Spinal cord (tissue), 10 donors: ENCODE measurements around the gene ASCL5. TPM values are rescaled to one million over a fixed set of nuclear protein-coding genes. Genes with fewer than 3 reads are reported as not detected.

Experiments used
- DNase-seq, 6 donors: peaks; one replicate each; pipeline versions ENCODE4 v3.0.0 to v3.0.0-alpha.2; 2013 to 2015; ENCODE audit warnings: low spot score in 6 of 6, low read depth in 4 of 6
- H3K27ac ChIP-seq: one replicate; pipeline ENCODE4 v1.5.1; 2013; ENCODE audit warnings: low read depth, low read length, control low read depth
- H3K27me3 ChIP-seq: one replicate; pipeline ENCODE4 v1.6.1; 2013; ENCODE audit warnings: low read length; ENCODE audit not compliant: control insufficient read depth, insufficient read depth
- H3K36me3 ChIP-seq: one replicate; pipeline ENCODE4 v1.6.1; 2013; ENCODE audit warnings: low read length; ENCODE audit not compliant: control insufficient read depth, insufficient read depth
- H3K4me1 ChIP-seq: one replicate; pipeline ENCODE4 v1.6.1; 2013; ENCODE audit warnings: low read length; ENCODE audit not compliant: control insufficient read depth, insufficient read depth
- H3K4me3 ChIP-seq: one replicate; pipeline ENCODE4 v1.5.1; 2013; ENCODE audit warnings: low read depth, low read length, control low read depth
- H3K9me3 ChIP-seq: one replicate; pipeline ENCODE4 v1.6.1; 2013; ENCODE audit warnings: low read length; ENCODE audit not compliant: control insufficient read depth, insufficient read depth
- WGBS: methylation state at CpG from one replicate; pipeline ENCODE4 v1.1.5; 2013; ENCODE audit warnings: missing lambda C conversion rate; ENCODE audit not compliant: insufficient coverage; 5-methylcytosine and 5-hydroxymethylcytosine counted together
- polyA plus RNA-seq, 2 donors: library from polyadenylated mRNA; unstranded; fragments of 120-200 nt; gene quantifications; one replicate each; pipeline ENCODE4 v1.2.1, GENCODE V29; 2013; ENCODE audit not compliant: insufficient read length in 2 of 2
- total RNA-seq, 2 donors: library from RNA; depleted of rRNA in 1 of 2; stranded (reverse); fragments of 120-200 nt in 1 of 2; fragments of >200 nt in 1 of 2; gene quantifications; one replicate each; pipeline versions ENCODE4 v1.2.3 to v1.2.4, GENCODE V29; 2013 to 2014
- donor health status: healthy.

The ASCL5 gene
- total and polyA plus RNA-seq, 4 donors, result 0.17 to 1.3 (median 0.95) TPM; not detected in 1

DNA sequence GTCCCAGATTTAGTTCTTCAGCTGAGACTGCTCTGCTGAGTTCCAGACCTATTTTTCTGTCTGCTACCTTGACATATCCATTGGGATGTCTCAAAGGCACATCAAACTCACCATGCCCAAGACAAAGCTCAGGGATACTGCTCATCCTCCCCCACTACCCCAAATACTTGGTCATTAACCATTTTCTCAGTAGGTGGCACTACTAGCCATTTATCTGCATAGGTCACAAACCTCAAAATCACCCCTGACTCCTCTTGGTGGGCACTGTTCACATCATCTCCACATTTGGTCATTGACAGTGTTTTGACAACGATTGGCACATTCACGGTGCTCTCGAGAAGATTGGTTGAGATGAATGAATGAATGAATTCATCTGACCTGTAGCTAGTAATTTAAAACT is 46.8 kb downstream of the ASCL5 start:
- no peak overlapping the region for H3K27ac ChIP-seq
- H3K4me1 ChIP-seq, result peaks cover 17% of the 10 kb centered on the region
- H3K36me3 ChIP-seq, result no peaks in the 10 kb centered on the region
- no CpG with 5 or more reads among the region's 3 CpGs for WGBS
- no peak overlapping the region for H3K4me3 ChIP-seq
- no peaks in the 10 kb centered on the region for H3K27me3 ChIP-seq
- no peaks in the 10 kb centered on the region for H3K9me3 ChIP-seq
- no peak for DNase-seq

DNA sequence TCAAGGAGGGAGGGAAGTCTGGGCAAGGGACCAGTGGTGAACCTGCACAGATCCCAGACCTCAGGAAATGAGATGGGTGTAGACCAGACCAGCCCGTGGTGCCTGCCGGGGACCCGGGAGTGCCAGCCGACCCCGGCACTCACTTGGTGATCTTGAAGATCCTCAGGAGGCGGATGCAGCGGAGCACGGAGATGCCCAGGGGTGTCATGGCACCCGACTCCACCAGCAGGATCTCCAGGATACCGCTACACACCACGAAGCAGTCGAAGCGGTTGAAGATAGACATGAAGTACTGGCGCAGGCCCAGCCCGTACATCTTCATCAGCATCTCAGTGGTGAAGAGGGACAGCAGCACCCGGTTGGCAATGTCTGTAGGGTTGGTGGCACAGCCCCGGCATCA is 49.2 kb downstream of the ASCL5 start:
- WGBS, result 91% methylated on average over 16 of the region's 17 CpGs
- H3K36me3 ChIP-seq, result no peaks in the 10 kb centered on the region
- no peak overlapping the region for H3K27ac ChIP-seq
- H3K9me3 ChIP-seq, result no peaks in the 10 kb centered on the region
- H3K27me3 ChIP-seq, result no peaks in the 10 kb centered on the region
- no peak for DNase-seq
- H3K4me3 ChIP-seq, result no peak overlapping the region
- peaks cover 7% of the 10 kb centered on the region for H3K4me1 ChIP-seq

DNA sequence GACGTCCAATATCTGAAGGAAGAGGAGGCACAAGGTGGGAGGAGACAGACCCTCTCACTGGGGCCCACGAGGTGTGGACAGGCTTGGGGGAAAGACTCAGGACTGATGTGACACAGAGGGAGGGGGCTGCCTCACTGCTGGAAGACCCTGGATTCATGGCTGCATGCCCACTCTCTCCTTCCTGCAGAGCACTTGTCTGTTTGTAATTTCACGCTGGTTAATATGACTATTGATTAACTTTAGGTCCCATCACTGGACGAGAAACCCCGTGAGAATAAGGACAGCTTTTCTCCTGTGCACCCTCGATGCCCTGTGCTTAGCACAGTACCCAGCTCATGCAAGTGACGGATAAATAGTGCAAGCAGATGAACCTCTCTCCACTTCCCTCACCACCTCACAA is 49.9 kb downstream of the ASCL5 start:
- no peak for DNase-seq
- H3K36me3 ChIP-seq, result no peaks in the 10 kb centered on the region
- 32% methylated on average over 7 of the region's 7 CpGs for WGBS

DNA sequence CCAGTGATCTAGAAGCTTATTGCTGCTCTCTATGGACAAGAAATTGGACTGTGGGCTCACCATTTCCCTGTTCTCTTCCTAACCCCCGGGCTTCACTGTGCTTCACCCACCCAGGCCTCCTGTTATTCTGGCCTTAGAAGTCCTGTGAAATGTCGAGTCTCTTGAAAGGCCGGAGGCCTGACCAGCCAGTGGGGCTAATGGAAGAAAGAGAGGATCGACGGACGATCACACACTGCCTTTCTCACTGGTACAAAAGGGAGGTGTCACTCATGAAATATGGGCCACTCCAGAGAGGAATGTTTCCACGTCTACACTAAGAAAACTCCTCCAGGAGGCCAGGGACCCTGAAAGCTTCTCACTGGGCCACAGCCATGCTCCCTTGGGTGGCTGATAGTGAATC is 50.9 kb downstream of the ASCL5 start:
- no peaks in the 10 kb centered on the region for H3K9me3 ChIP-seq
- H3K27ac ChIP-seq, result no peak overlapping the region
- no peaks in the 10 kb centered on the region for H3K36me3 ChIP-seq
- no peaks in the 10 kb centered on the region for H3K27me3 ChIP-seq
- DNase-seq, result no peak
- 73% methylated on average over 3 of the region's 7 CpGs for WGBS
- peaks cover 7% of the 10 kb centered on the region for H3K4me1 ChIP-seq
- no peak overlapping the region for H3K4me3 ChIP-seq

More for the DNA sequence above, 49.9 kb downstream of the ASCL5 start:
- no peak overlapping the region for H3K4me3 ChIP-seq
- H3K4me1 ChIP-seq, result peaks cover 7% of the 10 kb centered on the region
- no peaks in the 10 kb centered on the region for H3K9me3 ChIP-seq
- no peak overlapping the region for H3K27ac ChIP-seq
- H3K27me3 ChIP-seq, result no peaks in the 10 kb centered on the region

DNA sequence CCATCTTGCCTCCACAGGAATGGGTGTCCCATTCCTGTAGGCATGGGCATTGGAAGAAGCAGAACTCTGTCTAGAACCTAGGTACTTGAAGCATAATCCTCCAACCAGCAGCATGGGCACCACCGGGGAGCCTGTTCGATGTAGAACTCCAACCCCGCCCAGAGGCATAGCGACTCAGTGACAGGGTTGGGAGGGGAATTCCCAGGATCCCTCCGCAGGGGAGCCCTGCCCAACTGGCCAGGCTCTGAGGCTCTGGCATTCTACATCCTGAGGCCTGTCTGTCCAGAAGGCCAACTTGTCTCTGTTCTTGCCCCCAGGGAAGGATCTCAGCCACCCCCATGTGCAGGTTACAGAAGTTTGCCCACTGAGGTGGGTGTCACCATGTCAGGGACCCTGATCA is 53.0 kb downstream of the ASCL5 start:
- H3K36me3 ChIP-seq, result no peaks in the 10 kb centered on the region
- no peaks in the 10 kb centered on the region for H3K27me3 ChIP-seq
- H3K27ac ChIP-seq, result no peak overlapping the region
- no peak overlapping the region for H3K4me3 ChIP-seq
- peaks cover 7% of the 10 kb centered on the region for H3K4me1 ChIP-seq
- H3K9me3 ChIP-seq, result no peaks in the 10 kb centered on the region
- 75% methylated on average over 5 of the region's 5 CpGs for WGBS
- no peak for DNase-seq

DNA sequence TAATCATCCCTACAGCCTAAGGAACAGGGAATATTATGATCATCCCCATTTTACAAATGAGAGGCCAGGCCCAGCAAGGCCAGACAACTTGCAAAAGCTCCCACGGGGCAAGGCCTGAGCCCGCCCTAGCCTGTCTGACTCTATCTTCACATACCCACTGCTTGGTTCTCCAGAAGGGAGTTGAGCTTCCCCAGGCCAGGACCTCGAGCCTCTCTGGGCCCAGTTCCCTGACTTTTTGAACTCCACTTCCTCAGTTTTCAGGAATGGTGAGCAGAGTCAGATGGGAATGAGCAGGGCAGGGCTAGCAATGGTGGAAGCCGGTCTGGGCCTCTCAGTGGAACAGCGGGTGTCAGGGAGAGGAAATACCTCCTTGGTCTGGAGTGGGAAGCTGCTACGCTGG is 54.1 kb downstream of the ASCL5 start:
- H3K9me3 ChIP-seq, result no peaks in the 10 kb centered on the region
- peaks cover 7% of the 10 kb centered on the region for H3K4me1 ChIP-seq
- no peak overlapping the region for H3K4me3 ChIP-seq
- DNase-seq, result no peak
- H3K27me3 ChIP-seq, result no peaks in the 10 kb centered on the region
- no peak overlapping the region for H3K27ac ChIP-seq
- H3K36me3 ChIP-seq, result no peaks in the 10 kb centered on the region
- 91% methylated on average over 5 of the region's 6 CpGs for WGBS

DNA sequence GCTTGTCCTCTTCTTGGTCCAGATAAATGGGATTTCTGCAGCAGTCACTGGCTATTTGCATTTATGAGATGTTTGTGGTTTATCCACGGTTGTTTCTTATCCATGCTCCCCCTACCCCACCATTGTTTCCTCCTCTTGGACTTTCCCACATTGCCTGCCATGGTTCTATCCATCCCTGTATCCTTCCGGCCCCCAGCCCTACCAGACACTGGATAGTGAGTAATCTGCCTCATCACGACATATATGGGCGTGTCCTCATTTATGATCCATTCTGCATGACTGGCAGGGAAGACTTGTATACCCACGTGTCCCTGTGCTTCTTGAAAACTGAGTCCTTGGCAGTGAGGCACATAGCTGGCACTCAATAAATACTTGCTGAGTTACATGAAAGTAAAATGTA is 54.8 kb downstream of the ASCL5 start:
- no peaks in the 10 kb centered on the region for H3K9me3 ChIP-seq
- WGBS, result 72% methylated on average over 4 of the region's 5 CpGs
- H3K36me3 ChIP-seq, result no peaks in the 10 kb centered on the region
- H3K27ac ChIP-seq, result no peak overlapping the region
- H3K27me3 ChIP-seq, result no peaks in the 10 kb centered on the region
- no peak overlapping the region for H3K4me3 ChIP-seq
- no peak for DNase-seq
- peaks cover 4% of the 10 kb centered on the region for H3K4me1 ChIP-seq

DNA sequence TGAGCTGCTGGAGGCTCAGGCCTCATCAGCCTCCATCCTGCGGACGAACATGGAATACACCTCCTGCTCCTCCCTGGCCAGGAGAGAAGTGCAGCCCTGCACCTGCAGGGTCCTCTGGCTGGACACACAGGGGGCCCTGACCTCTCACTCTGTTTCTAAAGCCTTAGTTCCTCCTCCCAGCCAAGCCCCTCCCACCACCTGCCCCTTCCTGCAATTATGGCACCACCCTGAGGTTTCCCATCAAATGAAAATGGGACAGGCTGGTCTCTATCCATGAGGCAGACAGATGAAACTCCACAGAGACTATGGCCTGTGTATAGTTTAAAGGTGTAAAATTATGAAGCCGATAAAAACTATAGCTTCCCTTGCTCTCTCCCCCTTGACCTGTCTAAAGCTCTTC is 57.3 kb downstream of the ASCL5 start:
- Histone ChIP-seq H3K9me3 (no peaks in the 10 kb centered on the region), H3K4me3 (no peak overlapping the region), H3K36me3 (no peaks in the 10 kb centered on the region), H3K4me1 (peaks cover 2% of the 10 kb centered on the region), H3K27ac (no peak overlapping the region), H3K27me3 (no peaks in the 10 kb centered on the region)
- WGBS, result 96% methylated on average over 2 of the region's 3 CpGs
- no peak for DNase-seq

DNA sequence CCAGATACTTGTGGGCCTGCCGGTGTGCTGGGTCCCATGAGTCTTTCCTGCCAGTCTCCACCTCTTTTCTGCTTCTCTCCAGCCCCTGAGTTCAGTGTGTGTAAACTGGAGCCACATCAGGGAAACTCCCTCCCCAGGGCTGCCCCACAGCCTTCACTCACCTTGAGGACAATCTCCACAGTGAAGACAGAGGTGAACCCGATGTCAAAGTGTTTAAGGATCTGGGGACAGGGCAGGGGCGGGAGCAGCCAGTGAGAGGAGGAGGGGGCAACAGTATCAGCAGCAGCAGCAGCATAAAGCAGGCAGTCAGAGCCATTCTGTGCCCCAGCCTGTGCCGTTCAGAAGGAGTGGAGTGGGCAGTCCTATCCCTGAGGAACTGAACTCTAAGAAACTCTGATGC is 58.0 kb downstream of the ASCL5 start:
- Histone ChIP-seq H3K36me3 (no peaks in the 10 kb centered on the region), H3K4me1 (peaks cover 6% of the 10 kb centered on the region), H3K9me3 (no peaks in the 10 kb centered on the region), H3K4me3 (no peak overlapping the region), H3K27me3 (no peaks in the 10 kb centered on the region), H3K27ac (no peak overlapping the region)
- no peak for DNase-seq
- WGBS, result 52% methylated on average over 4 of the region's 4 CpGs

DNA sequence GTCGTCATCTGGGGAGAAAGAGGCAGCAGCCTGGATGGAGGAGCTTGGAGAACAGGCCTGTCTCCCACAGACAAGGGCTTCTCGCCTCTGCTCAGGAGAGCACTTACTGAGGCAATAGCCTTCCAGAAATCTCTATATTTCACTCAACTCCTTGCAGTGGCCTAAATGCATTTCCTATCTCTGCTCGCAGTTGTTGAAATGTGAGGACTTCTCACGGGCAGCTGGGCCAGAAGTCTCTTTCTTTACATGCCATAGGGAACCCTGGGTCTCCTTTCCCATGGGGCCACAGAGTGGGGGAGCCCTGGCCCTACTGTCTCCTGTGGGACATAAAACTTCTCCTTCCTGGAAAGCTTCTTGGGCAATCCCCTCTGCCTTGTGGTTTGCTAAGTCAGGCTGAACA is 60.0 kb downstream of the ASCL5 start:
- no peaks in the 10 kb centered on the region for H3K9me3 ChIP-seq
- no peak for DNase-seq
- H3K36me3 ChIP-seq, result no peaks in the 10 kb centered on the region
- H3K27me3 ChIP-seq, result no peaks in the 10 kb centered on the region
- 96% methylated on average over 4 of the region's 4 CpGs for WGBS
- no peak overlapping the region for H3K4me3 ChIP-seq
- H3K4me1 ChIP-seq, result peaks cover 15% of the 10 kb centered on the region
- no peak overlapping the region for H3K27ac ChIP-seq
